ENCODE results near the gene LINS1.

LINS1 gene

GRCh38 chr15:100602064-100602822 is at the start of gene LINS1, which contains the start of gene ASB7:
Gene LINS1 (minus strand): TSS chr15:100602184. CDS start chr15:100580842, 21,342 bp downstream.
Gene ASB7 (plus strand): TSS chr15:100602589. CDS start chr15:100612217, 9,628 bp downstream.
- DNase-seq, result peak; percentile 99

- no peak for DNase-seq
Observed at GRCh38 chr15:100651253-100651652, 49.3 kb upstream of the LINS1 start.

- no peak for DNase-seq
Observed at GRCh38 chr15:100650685-100651084, 48.7 kb upstream of the LINS1 start.

GRCh38 chr15:100648951-100649350 is 47.0 kb upstream of the LINS1 start:
- DNase-seq, result no peak

GRCh38 chr15:100645671-100646070 is 43.7 kb upstream of the LINS1 start:
- no peak for DNase-seq

GRCh38 chr15:100642950-100643338 is 41.0 kb upstream of the LINS1 start:
- no peak for DNase-seq

- DNase-seq, result no peak
Observed at GRCh38 chr15:100642213-100642949, 40.4 kb upstream of the LINS1 start.

- DNase-seq, result no peak
Observed at GRCh38 chr15:100638177-100638730, 36.3 kb upstream of the LINS1 start.

GRCh38 chr15:100635406-100636071 is 33.6 kb upstream of the LINS1 start:
- no peak for DNase-seq

- DNase-seq, result no peak
Observed at GRCh38 chr15:100633763-100634075, 31.7 kb upstream of the LINS1 start.

- no peak for DNase-seq
Observed at GRCh38 chr15:100631831-100632230, 29.8 kb upstream of the LINS1 start.

GRCh38 chr15:100628746-100629145 is 26.8 kb upstream of the LINS1 start:
- DNase-seq, result no peak

- peak; percentile 8 for DNase-seq
Observed at GRCh38 chr15:100627789-100628395, 25.9 kb upstream of the LINS1 start.

GRCh38 chr15:100623301-100623700 is 21.3 kb upstream of the LINS1 start:
- DNase-seq, result no peak

GRCh38 chr15:100616700-100617099 is 14.7 kb upstream of the LINS1 start:
- DNase-seq, result no peak

GRCh38 chr15:100615801-100616200 is 13.8 kb upstream of the LINS1 start:
- DNase-seq, result no peak

- no peak for DNase-seq
Observed at GRCh38 chr15:100614918-100615317, 12.9 kb upstream of the LINS1 start.

GRCh38 chr15:100614336-100614735 is 12.4 kb upstream of the LINS1 start:
- DNase-seq, result no peak

GRCh38 chr15:100613208-100613607 is 11.2 kb upstream of the LINS1 start:
- no peak for DNase-seq

GRCh38 chr15:100612539-100612938 is 10.6 kb upstream of the LINS1 start:
- DNase-seq, result peak; percentile 63

GRCh38 chr15:100602823-100603393 is 924 bp upstream of the LINS1 start:
- no peak for DNase-seq

- DNase-seq, result no peak
Observed at GRCh38 chr15:100601617-100602063, 344 bp downstream of the LINS1 start.

GRCh38 chr15:100601163-100601562 is 821 bp downstream of the LINS1 start:
- peak; percentile 16 for DNase-seq
